ENCODE measurements around the gene GPX4.
A peak's percentile ranks its signal among the peaks of the same experiment; 100 is the strongest.

Gene GPX4, protein sequence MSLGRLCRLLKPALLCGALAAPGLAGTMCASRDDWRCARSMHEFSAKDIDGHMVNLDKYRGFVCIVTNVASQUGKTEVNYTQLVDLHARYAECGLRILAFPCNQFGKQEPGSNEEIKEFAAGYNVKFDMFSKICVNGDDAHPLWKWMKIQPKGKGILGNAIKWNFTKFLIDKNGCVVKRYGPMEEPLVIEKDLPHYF

DNA sequence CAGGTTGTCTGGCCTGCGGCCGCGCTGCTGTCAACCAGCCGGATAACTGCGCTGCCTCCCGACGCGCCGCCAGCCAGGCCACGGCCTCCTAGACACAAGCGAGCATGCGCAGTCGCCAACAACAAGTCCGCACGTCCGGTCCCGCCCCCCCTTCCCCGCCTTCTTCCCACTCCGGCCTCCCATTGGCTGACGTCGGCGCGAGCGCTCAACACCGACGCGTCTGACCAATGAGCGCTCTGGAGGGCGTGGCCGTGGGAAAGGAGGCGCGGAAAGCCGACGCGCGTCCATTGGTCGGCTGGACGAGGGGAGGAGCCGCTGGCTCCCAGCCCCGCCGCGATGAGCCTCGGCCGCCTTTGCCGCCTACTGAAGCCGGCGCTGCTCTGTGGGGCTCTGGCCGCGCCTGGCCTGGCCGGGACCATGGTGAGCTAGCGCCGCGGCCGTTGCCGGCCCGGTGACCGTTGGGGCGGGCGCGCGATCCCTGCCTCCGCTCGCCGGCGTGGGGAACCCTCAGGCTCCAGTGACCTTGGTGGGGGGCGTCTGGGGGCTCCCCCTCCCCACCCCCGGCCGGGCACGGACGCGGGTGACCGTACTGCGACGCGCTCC is at the start of gene GPX4:
GPX4 (plus strand) TSS at position 287 of the 603 bp plus-strand sequence; CDS start at position 337, 50 bp downstream.
- peak; percentile 99 for DNase-seq (ENCODE audit: low spot score)

DNA sequence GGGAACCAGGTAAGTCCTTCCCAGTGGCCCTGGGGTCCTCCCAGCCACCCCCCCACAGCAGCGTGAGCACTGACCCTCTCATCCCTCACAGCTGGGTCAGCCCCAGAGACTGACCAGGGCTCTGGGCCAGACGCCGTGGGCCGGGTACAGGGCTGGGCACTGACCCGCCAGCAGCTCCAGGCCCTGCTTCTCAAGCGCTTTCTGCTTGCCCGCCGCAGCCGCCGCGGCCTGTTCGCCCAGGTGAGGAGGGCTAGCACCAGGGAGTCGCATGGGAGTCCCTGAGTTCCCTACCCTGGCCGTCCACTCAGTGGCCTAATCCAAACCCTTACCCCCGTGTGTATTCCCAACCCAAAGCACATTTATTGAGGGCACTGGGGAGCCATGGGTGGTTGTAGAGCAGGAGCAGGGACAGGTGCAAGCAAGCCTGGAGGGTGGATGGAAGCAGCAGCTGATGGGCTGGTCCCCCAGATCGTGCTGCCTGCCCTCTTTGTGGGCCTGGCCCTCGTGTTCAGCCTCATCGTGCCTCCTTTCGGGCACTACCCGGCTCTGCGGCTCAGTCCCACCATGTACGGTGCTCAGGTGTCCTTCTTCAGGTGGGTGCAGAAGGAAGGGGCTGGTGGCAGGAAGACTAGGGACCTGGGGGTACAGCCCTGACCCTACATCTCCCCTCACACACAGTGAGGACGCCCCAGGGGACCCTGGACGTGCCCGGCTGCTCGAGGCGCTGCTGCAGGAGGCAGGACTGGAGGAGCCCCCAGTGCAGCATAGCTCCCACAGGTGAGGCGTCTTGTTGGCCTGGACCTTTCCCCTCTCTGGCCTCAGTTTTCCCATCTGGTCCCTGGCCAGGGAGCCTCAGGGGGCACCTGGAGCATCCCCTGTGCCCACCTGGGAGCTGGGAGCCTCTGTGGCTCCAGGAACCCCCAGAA is 49.4 kb upstream of the GPX4 start:
- no peak for DNase-seq (ENCODE audit: low spot score)

DNA sequence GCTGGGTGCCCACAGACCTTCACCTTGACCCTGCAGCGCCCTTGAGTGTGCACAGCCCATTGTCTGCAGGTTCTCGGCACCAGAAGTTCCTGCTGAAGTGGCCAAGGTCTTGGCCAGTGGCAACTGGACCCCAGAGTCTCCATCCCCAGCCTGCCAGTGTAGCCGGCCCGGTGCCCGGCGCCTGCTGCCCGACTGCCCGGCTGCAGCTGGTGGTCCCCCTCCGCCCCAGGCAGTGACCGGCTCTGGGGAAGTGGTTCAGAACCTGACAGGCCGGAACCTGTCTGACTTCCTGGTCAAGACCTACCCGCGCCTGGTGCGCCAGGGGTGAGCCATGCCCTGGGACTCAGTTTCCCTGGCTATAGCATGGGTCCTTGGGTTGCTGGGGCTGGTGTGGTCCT is 48.8 kb upstream of the GPX4 start:
- no peak for DNase-seq (ENCODE audit: low spot score)

DNA sequence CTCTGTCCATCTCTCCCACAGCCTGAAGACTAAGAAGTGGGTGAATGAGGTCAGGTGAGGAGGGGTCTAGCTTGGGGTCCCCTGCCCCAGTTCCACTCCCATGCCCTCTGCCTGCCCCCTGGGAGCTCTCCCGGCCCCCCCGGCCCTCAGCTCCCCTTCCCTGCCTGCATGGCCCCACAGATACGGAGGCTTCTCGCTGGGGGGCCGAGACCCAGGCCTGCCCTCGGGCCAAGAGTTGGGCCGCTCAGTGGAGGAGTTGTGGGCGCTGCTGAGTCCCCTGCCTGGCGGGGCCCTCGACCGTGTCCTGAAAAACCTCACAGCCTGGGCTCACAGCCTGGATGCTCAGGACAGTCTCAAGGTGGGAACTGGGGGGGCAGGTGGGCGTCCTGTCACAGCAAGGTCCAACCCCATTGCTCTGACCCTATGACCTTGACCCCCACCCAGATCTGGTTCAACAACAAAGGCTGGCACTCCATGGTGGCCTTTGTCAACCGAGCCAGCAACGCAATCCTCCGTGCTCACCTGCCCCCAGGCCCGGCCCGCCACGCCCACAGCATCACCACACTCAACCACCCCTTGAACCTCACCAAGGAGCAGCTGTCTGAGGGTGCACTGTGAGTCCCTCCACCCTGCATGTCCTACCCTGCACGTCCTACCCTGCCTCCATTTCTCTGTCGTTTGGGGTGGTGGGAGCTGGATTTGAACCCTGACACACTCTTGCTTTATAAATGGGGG is 47.7 kb upstream of the GPX4 start:
- no peak for DNase-seq (ENCODE audit: low spot score)

DNA sequence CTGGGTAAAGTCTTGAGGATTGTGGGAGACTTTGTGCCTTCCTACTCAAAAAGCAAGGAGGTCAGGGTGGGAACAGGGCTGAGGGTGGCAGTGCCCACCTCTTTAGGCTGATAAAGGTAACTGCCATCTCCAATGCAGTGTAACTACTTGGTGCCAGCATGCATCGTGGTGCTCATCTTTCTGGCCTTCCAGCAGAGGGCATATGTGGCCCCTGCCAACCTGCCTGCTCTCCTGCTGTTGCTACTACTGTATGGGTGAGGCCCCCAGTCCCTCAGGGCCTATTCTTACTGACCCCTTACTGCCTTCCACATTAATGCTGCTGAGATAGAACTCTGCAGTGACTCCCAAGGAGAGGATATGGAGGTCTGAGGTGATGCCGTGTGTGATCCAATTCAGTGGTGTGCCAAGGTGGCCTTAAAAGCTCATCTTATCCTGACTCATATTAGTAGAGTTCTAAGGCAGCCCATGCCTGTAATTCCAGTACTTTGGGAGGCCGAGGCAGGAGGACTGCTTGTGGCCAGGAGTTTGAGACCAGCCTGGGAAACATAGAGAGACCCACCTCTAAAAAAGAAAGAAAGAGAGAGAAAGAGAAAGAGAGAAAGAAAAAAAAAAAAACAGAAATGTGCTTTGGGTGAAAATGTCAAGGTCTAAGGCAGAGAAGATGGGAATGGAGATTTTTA is 46.5 kb upstream of the GPX4 start:
- peak; percentile 52 for DNase-seq (ENCODE audit: low spot score)

DNA sequence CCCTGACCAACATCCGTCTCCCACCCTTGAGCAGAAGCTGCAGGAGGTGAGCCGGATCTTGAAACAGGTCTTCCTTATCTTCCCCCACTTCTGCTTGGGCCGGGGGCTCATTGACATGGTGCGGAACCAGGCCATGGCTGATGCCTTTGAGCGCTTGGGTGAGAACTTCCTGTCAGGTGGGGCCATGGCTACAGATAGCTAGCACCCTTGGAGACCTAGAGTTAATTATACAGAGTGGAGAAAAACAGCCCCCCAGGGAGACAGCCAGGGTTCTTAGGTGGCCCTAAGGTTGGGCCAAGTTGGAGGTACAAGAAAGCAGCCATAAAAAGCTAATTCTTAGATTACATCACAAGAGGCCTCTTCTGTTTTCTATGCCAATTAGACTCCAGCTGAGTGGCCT is 45.7 kb upstream of the GPX4 start:
- DNase-seq (ENCODE audit: low spot score) = peak; percentile 11

DNA sequence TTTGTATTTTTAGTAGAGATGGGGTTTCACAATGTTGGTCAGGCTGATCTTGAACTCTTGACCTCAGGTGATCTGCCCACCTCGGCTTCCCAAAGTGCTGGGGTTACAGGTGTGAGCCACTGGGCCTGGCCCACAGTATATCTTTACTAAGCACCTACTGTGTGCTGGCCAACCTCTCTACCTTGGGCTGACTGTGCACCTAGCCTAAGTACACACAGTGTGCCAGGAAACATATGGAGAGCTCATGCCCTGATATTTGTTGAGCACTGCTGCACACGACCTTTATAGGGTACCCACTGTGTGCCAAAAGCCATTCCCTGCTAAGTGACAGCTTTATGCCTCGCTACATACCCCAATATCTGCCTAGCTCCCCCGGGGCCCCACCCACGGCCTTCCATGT is 43.1 kb upstream of the GPX4 start:
- no peak for DNase-seq (ENCODE audit: low spot score)

DNA sequence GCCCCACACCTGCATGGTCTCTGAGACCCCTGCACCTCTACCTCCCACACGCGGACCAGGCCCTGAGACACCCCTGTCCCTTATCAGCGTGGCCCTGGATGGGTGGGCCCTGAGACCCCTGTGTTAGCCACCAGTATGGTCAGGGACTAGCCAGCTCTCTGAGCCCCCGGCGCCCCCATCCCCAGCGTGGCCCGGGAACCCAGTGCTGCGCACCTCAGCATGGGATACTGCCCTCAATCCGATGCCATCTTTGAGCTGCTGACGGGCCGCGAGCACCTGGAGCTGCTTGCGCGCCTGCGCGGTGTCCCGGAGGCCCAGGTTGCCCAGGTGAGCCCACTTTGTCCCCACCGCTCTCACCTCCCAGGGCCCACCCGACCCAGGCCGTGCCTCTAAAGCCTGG is 41.8 kb upstream of the GPX4 start:
- no peak for DNase-seq (ENCODE audit: low spot score)

DNA sequence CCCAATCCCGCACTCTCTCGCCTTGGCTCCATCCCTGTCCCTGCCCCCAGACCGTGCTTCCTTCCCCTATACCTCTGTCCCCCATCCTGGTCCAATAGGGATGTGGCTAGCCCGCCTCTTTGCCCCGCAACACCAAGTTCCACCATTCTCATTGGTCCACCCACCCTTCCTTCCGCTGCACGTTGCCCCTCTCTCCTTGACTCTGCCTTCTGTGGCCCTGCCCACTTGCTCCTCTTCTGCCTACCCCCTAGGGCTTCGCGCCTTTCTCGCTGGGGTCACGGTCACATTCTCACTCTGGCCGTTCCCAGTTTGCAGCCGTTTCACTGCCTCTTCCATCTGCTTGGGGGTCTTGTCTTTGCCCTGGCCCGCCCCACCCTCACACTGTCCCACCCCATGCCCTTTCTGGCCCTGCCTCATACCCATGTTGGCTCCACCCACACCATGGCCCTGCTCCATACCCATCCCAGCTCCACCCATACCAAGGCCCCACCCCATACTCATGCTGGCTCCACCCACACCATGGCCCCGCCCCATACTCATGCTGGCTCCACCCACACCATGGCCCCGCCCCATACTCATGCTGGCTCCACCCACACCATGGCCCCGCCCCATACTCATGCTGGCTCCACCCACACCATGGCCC is 41.3 kb upstream of the GPX4 start:
- no peak for DNase-seq (ENCODE audit: low spot score)

DNA sequence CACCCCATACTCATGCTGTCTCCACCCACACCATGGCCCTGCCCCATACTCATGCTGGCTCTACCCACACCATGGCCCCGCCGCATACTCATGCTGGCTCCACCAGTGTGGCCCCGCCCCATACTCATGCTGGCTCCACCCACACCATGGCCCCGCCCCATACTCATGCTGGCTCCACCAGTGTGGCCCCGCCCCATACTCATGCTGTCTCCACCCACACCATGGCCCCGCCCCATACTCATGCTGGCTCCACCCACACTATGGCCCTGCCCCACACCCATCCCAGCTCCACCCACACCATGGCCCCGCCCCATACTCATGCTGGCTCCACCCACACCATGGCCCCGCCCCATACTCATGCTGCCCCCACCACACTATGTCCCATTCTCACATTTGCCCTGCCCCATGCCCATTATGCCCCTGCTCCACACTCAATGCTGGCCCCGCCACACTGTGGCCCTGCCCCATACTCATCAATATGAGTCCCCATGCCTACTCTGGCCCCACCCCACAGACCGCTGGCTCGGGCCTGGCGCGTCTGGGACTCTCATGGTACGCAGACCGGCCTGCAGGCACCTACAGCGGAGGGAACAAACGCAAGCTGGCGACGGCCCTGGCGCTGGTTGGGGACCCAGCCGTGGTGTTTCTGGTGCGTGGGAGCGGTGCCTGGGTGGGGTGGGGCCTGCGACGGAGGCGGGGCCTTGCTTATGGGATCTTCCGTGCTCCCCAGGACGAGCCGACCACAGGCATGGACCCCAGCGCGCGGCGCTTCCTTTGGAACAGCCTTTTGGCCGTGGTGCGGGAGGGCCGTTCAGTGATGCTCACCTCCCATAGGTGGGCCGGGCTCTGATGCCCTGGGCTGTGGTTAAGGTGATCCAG is 40.5 kb upstream of the GPX4 start:
- DNase-seq (ENCODE audit: low spot score) = peak; percentile 96

DNA sequence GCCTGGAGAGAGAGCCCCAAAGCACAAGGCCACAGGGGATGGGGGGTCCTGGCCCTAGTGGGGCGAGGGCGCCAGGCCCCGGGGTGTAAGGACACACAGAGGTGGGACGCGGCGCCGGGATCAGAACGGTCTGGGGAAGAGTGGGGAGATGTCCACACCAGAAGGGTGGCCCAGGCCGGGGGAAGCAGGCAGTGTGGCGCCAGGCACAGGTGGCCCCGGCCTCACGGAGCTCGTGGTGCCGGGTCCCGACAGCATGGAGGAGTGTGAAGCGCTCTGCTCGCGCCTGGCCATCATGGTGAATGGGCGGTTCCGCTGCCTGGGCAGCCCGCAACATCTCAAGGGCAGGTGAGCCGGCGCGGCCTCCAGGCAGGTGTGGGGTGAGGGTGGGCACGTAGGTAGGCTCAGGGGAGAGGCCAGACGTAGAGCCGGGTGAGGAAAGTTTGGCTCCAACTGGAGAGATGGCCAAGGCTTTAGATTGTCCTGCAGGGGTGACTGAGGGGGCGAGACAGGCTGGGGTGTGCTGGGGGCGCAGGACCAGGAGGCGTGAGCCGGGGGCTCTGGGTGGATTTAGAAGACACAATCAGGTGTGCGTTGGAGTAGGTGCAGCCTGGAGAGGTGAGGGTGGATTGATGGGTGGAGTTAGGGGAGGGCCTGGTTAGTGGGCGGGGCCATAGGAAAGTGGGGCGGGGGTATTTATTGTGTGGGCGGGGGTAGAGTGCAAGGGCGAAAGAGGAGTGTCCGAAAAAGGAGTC is 39.7 kb upstream of the GPX4 start:
- DNase-seq (ENCODE audit: low spot score) = peak; percentile 45

DNA sequence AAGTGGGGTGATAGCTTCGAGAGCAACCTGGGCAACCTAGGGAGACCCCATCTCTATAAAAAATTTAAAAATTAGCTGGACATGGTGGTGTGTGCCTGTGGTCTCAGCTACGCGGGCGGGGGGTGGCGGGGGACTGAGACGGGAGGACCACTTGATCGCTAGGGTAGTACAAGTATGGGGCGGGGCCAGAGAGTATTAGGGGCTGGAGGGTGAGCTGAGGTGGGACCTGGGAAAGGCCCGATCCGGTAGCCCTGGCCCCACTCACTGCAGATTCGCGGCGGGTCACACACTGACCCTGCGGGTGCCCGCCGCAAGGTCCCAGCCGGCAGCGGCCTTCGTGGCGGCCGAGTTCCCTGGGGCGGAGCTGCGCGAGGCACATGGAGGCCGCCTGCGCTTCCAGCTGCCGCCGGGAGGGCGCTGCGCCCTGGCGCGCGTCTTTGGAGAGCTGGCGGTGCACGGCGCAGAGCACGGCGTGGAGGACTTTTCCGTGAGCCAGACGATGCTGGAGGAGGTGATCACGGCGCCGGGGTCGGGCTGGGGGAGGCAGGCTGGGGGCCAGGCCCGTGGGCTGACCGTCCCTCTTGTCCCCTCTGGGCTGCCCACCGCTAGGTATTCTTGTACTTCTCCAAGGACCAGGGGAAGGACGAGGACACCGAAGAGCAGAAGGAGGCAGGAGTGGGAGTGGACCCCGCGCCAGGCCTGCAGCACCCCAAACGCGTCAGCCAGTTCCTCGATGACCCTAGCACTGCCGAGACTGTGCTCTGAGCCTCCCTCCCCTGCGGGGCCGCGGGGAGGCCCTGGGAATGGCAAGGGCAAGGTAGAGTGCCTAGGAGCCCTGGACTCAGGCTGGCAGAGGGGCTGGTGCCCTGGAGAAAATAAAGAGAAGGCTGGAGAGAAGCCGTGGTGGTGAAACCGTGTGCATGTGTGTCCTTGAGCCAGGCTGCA is 38.9 kb upstream of the GPX4 start:
- DNase-seq (ENCODE audit: low spot score) = peak; percentile 66

DNA sequence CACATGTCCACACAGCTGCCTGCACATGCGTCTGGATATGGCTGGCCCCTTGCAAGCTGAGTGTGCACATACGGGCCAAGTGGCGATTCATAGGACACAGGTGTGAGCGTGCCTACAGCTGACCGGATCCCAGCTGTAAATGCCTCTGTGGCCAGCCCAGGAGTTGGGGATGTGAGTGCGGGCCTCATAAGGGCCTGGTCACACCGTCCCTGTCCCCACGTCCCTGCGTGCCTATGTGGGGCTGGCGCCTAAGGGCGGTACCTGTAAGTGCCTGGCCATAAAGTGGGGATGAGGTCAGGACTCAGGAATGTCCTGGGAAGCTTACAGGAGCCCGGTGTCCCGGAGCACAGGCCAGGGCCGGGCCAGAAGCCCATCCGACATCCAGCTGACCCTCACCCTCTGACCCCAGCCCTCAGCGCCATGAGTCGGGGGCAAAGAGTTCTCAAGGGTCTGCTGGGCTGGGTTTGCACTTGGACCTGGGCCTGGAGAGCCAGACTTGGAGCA is 38.1 kb upstream of the GPX4 start:
- DNase-seq (ENCODE audit: low spot score) = no peak

DNA sequence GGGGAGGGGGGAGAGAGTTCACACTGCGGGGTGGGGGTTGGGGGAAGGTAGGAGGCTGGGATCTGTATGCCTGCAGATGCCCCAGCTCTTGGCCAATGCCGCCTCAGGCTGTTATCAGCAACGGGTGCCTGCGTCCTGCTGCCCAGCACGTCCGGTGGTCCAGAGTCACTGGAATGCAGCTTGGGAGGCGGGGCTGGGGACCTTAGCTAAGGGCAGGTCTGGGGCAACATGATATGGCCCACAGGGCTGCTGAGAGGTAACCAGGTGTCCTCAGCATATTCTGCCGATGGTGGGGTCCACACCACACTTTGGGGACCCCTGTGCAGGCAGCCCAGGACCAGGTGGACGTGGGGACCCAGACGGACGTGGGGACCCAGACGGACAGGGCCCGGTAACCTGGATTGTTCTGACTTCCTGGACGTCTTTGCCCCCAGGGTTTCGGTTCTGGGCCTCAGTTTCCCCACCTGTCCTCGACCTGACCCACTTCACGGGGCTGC is 37.5 kb upstream of the GPX4 start:
- no peak for DNase-seq (ENCODE audit: low spot score)

DNA sequence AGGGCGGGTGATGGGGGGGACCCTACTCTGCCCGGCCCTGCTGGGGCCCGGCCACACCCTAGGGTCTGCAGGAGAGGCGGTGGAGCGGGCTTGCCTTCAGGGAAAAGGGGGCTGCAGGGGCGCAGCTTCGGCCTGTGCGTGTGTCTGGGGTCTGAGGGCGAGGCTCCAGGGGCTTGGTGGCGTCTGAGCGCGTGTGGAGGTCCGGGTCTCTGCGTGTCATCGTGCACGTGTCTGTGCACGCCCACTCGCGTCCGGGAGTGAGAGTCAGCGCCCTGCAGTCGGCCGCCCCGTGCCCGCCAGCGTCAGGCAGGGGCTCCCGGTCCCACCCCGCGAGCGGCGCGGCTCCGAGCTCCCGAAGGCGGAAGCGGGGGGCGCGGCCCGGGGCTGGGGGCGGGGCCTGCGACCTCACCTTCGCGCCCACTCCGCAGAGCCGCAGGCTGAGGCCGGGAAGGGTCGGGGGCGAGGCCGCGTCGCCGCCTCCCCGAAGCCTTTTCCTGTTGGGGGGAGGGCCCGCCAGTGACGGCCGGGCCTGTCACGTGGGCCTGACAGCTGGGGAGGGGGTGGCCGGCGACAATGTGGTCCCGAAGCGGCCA is 37.0 kb upstream of the GPX4 start, which contains the start of gene ARHGAP45:
ARHGAP45 (plus strand) TSS at position 420 of the 593 bp plus-strand sequence. CDS start 239 bp downstream, outside the sequence.
- peak; percentile 89 for DNase-seq (ENCODE audit: low spot score)

DNA sequence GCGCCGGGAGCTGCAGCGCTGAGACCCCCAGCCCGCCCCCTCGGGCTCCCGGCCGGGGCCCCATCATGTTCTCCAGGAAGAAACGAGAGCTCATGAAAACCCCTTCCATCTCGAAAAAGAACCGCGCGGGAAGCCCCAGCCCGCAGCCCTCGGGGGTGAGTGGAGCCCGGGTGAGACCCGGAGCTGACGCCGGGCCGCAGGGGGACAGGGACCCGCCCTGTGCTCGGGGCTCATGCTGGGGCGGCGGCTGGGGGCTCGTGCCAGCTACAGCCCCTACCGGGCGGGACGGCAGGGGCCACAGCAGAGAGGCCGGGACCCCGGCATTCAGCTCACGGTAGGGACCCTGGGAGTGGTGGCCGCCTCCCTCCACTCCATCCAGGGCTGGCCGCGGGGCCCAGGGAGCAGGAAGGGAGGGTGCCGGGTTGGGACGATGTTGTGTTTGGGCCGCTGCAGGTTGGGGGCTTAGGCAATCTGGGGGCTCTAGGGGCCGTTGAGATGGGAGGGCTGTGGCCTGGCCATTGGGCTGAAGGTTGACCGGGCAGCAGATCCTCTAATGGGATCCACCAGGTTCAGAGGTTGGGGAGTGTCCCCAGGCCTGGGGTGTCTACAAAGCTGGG is 36.3 kb upstream of the GPX4 start:
- no peak for DNase-seq (ENCODE audit: low spot score)
